SU-DHL-6 (cell line): ENCODE data around the gene EYS.

ENCODE experiments used
- H2AFZ ChIP-seq: fragments of 200-600 bp; sonication (generic); 2 replicates; pipeline ENCODE4 v1.6.1; 2014; ENCODE audit warnings: low read depth, mild to moderate bottlenecking, moderate library complexity, mixed read lengths, antibody characterized with exemption, low read length; ENCODE audit not compliant: severe bottlenecking
- H3F3A ChIP-seq: fragments of 200-600 bp; shearing (Covaris generic); 2 replicates; pipeline ENCODE4 v1.6.0; 2016; ENCODE audit warnings: antibody characterized with exemption, mild to moderate bottlenecking; ENCODE audit not compliant: insufficient read depth
- H3K27ac ChIP-seq: fragments of 200-600 bp; sonication (generic); 2 replicates; pipeline ENCODE4 v1.5.1; 2016; ENCODE audit warnings: low read depth, mild to moderate bottlenecking, low read length, moderate library complexity, mixed read lengths
- H3K27me3 ChIP-seq: fragments of 200-600 bp; sonication (generic), shearing (Covaris generic); 2 replicates; pipeline ENCODE4 v1.6.0; 2014; ENCODE audit warnings: mild to moderate bottlenecking, low read length
- H3K36me3 ChIP-seq: fragments of 200-600 bp; sonication (generic); 2 replicates; pipeline ENCODE4 v1.6.1; 2014; ENCODE audit warnings: mild to moderate bottlenecking, low read length, mixed read lengths
- H3K4me2 ChIP-seq: fragments of 300-600, 200-600 bp; shearing (Covaris generic), sonication (generic); 2 replicates; pipeline ENCODE4 v1.6.0; 2014; ENCODE audit warnings: low read length, low read depth, mild to moderate bottlenecking; ENCODE audit not compliant: poor library complexity, severe bottlenecking
- H3K4me3 ChIP-seq: fragments of 200-600 bp; sonication (generic); 2 replicates; pipeline ENCODE4 v1.5.1; 2014; ENCODE audit warnings: antibody characterized with exemption, low read length, mild to moderate bottlenecking, mixed read lengths; ENCODE audit not compliant: insufficient read depth, poor library complexity, severe bottlenecking
- H3K79me2 ChIP-seq: fragments of 200-600 bp; sonication (generic); 2 replicates; pipeline ENCODE4 v1.6.1; 2014; ENCODE audit warnings: mild to moderate bottlenecking, low read length, moderate library complexity; ENCODE audit not compliant: insufficient read depth
- H3K9ac ChIP-seq: fragments of 200-600 bp; sonication (generic); 2 replicates; pipeline ENCODE4 v1.7.0; 2014; ENCODE audit warnings: mild to moderate bottlenecking, low read length
- H3K9me2 ChIP-seq: fragments of 200-600 bp; sonication (generic); replicated peaks from 2 replicates; pipeline ENCODE4 v1.6.1; 2014; ENCODE audit warnings: low read length; ENCODE audit not compliant: insufficient read depth
- H3K9me3 ChIP-seq: fragments of 200-600 bp; sonication (generic); 2 replicates; pipeline ENCODE4 v1.6.1; 2014; ENCODE audit warnings: low read length, mixed read lengths; ENCODE audit not compliant: insufficient read depth
- H4K20me1 ChIP-seq: fragments of 200-600 bp; sonication (generic); 2 replicates; pipeline ENCODE4 v1.6.1; 2014; ENCODE audit warnings: low read depth, mild to moderate bottlenecking, antibody characterized with exemption, low read length, moderate library complexity, mixed read lengths
- CTCF ChIP-seq: fragments of 200-600 bp; sonication (generic); IDR thresholded peaks from one replicate; pipeline ENCODE4 v1.5.1; 2017; ENCODE audit warnings: antibody characterized with exemption, mild to moderate bottlenecking, low read length, moderate library complexity; ENCODE audit not compliant: insufficient read depth, poor library complexity, severe bottlenecking
- EZH2phosphoT487 ChIP-seq: fragments of 200-600 bp; sonication (generic), shearing (Covaris generic); conservative IDR thresholded peaks from 2 replicates; pipeline ENCODE4 v1.6.1; 2018; ENCODE audit warnings: mild to moderate bottlenecking, antibody characterized with exemption, low read length, moderate library complexity, mixed read lengths

The EYS gene

GRCh38 chr6:64732888-64733287 lies 974.1 kb downstream of the EYS start:
- H2AFZ ChIP-seq: no peak overlapping the region
- no peaks in the 10 kb centered on the region for H3K27me3 ChIP-seq
- no peak overlapping the region for H3K4me2 ChIP-seq
- H4K20me1 ChIP-seq: no peaks in the 10 kb centered on the region
- no peak overlapping the region for H3K9ac ChIP-seq
- H3K9me3 ChIP-seq: no peaks in the 10 kb centered on the region
- TF ChIP-seq EZH2phosphoT487 (no peak), CTCF (no peak)
- no peaks in the 10 kb centered on the region for H3K79me2 ChIP-seq
- H3K9me2 ChIP-seq: no peaks in the 10 kb centered on the region
- H3K27ac ChIP-seq: no peak overlapping the region
- H3K4me3 ChIP-seq: no peak overlapping the region
- H3F3A ChIP-seq: no peaks in the 10 kb centered on the region
- no peaks in the 10 kb centered on the region for H3K36me3 ChIP-seq

- H3K9ac ChIP-seq: no peak overlapping the region
- TF ChIP-seq EZH2phosphoT487 (no peak), CTCF (no peak)
Measured at GRCh38 chr6:64729522-64729921, 977.5 kb downstream of the EYS start.

GRCh38 chr6:64727075-64727474 lies 980.0 kb downstream of the EYS start:
- H3K4me3 ChIP-seq: no peak overlapping the region
- H3K9me2 ChIP-seq: no peaks in the 10 kb centered on the region
- H3K9me3 ChIP-seq: no peaks in the 10 kb centered on the region
- no peak overlapping the region for H3K27ac ChIP-seq
- H3K27me3 ChIP-seq: no peaks in the 10 kb centered on the region
- no peaks in the 10 kb centered on the region for H3F3A ChIP-seq
- no peaks in the 10 kb centered on the region for H3K79me2 ChIP-seq
- H3K9ac ChIP-seq: no peak overlapping the region
- TF ChIP-seq CTCF (no peak), EZH2phosphoT487 (no peak)
- H3K36me3 ChIP-seq: no peaks in the 10 kb centered on the region
- no peak overlapping the region for H2AFZ ChIP-seq
- H3K4me2 ChIP-seq: no peak overlapping the region
- H4K20me1 ChIP-seq: no peaks in the 10 kb centered on the region

More at GRCh38 chr6:64729522-64729921, 977.5 kb downstream of the EYS start:
- Histone ChIP-seq H3K9me3 (no peaks in the 10 kb centered on the region), H3F3A (no peaks in the 10 kb centered on the region), H3K27me3 (no peaks in the 10 kb centered on the region), H3K79me2 (no peaks in the 10 kb centered on the region), H3K27ac (no peak overlapping the region), H4K20me1 (no peaks in the 10 kb centered on the region), H3K36me3 (no peaks in the 10 kb centered on the region), H3K4me2 (no peak overlapping the region), H3K4me3 (no peak overlapping the region), H2AFZ (no peak overlapping the region), H3K9me2 (no peaks in the 10 kb centered on the region)
